Sigmoid colon (tissue), 7 donors: Measurements from ENCODE around the gene VPS37B. TPM values are rescaled to one million over a fixed set of nuclear protein-coding genes. Genes with fewer than 3 reads are reported as not detected.

Source experiments
- DNase-seq: peaks from one replicate; pipeline ENCODE4 v3.0.0-alpha.2; 2019
- H3K27ac ChIP-seq, 4 donors: fragments of 200-600 bp; sonication (generic); one replicate each; pipeline ENCODE4 v1.5.1; 2016 to 2019; ENCODE audit warnings: mild to moderate bottlenecking in 1 of 4
- H3K27me3 ChIP-seq, 3 donors: fragments of 200-600 bp; sonication (generic); one replicate each; pipeline ENCODE4 v1.5.1; 2019; ENCODE audit warnings: mild to moderate bottlenecking in 1 of 3
- H3K36me3 ChIP-seq, 4 donors: fragments of 200-600 bp; sonication (generic); one replicate each; pipeline ENCODE4 v1.5.1; 2016 to 2019
- H3K4me1 ChIP-seq, 4 donors: fragments of 200-600 bp; sonication (generic); one replicate each; pipeline ENCODE4 v1.5.1; 2017 to 2019
- H3K4me3 ChIP-seq, 4 donors: fragments of 200-600 bp; sonication (generic); one replicate each; pipeline ENCODE4 v1.5.1; 2017 to 2019; ENCODE audit warnings: mild to moderate bottlenecking in 2 of 4, moderate library complexity in 1 of 4
- H3K9me3 ChIP-seq, 4 donors: fragments of 200-600 bp in 3 of 4; sonication (generic) in 3 of 4; one replicate each; pipeline versions ENCODE4 v1.5.1 to v1.6.1; 2013 to 2019
- CTCF ChIP-seq, 4 experiments: fragments of 450-650 bp in 3 of 4; fragments of 200-600 bp in 1 of 4; IDR thresholded peaks; one replicate each; pipeline ENCODE4 v1.5.1; 2016 to 2019; ENCODE audit warnings: antibody characterized with exemption in 4 of 4, mild to moderate bottlenecking in 3 of 4, moderate library complexity in 2 of 4
- EP300 ChIP-seq, 4 donors: sonication (generic); formaldehyde crosslinking; IDR thresholded peaks; one replicate each; pipeline ENCODE4 v1.6.1; 2017; ENCODE audit warnings: antibody characterized with exemption in 4 of 4
- POLR2A ChIP-seq, 2 donors: fragments of 450-650 bp; IDR thresholded peaks; one replicate each; pipeline ENCODE4 v1.6.1; 2016; ENCODE audit warnings: antibody characterized with exemption in 2 of 2, mild to moderate bottlenecking in 2 of 2, moderate library complexity in 2 of 2
- POLR2AphosphoS5 ChIP-seq, 4 donors: sonication (generic); formaldehyde crosslinking; IDR thresholded peaks; one replicate each; pipeline ENCODE4 v1.6.1; 2017; ENCODE audit warnings: antibody characterized with exemption in 4 of 4
- WGBS, 2 donors: extraction: QIAGEN DNeasy Blood & Tissue Kit; methylation state at CpG; one replicate each; pipeline ENCODE4 v1.1.7; 2013; 5-methylcytosine and 5-hydroxymethylcytosine counted together
- intact Hi-C: fragments of 100-400 bp; cut with DNase I; formaldehyde crosslinking; loops from one replicate; pipeline ENCODE4 v1.15.1; 2023
- polyA plus RNA-seq, 3 donors: library from polyadenylated mRNA; stranded (reverse); fragments of 200-250 nt; gene quantifications; one replicate each; pipeline ENCODE4 v1.2.3, GENCODE V29; 2013
- total RNA-seq, 4 donors: library from RNA; depleted of rRNA; stranded (reverse); fragments of >200 nt; gene quantifications; one replicate each; pipeline ENCODE4 v1.1.0, GENCODE V29; 2016
- donor health status: healthy with polysubstance abuse.
- donor health status: Bipolar disorder and iron deficiency.
- donor health status: healthy.

Gene VPS37B
- total and polyA plus RNA-seq, 7 donors, result 8.6 to 64.7 (median 17.2) TPM

GRCh38 chr12:122848471-122849351 lies 47.2 kb downstream of the VPS37B start:
- Histone ChIP-seq H3K27me3 (no peaks in the 10 kb centered on the region), H3K4me1 (peaks cover 0 to 11% (median 7%) of the 10 kb centered on the region in 4 donors), H3K9me3 (no peaks in the 10 kb centered on the region), H3K36me3 (no peaks in the 10 kb centered on the region), H3K27ac (no peak overlapping the region), H3K4me3 (no peak overlapping the region)
- no peak for DNase-seq
- intact Hi-C loops, result no loop called here
- 86 to 89% methylated on average over 36 of the region's 36 CpGs for WGBS, 2 donors
- TF ChIP-seq EP300 (IDR thresholded peaks at IDR 0.05), result no peak
- no peak for TF ChIP-seq CTCF (IDR thresholded peaks at IDR 0.05)
- no peak for TF ChIP-seq POLR2AphosphoS5 (IDR thresholded peaks at IDR 0.05)
- no peak for TF ChIP-seq POLR2A (IDR thresholded peaks at IDR 0.05)

GRCh38 chr12:122847921-122848421 lies 48.0 kb downstream of the VPS37B start:
- Histone ChIP-seq H3K27me3 (no peaks in the 10 kb centered on the region), H3K9me3 (no peaks in the 10 kb centered on the region), H3K27ac (no peak overlapping the region), H3K4me3 (no peak overlapping the region), H3K4me1 (peaks cover 0 to 11% (median 6%) of the 10 kb centered on the region in 4 donors), H3K36me3 (no peaks in the 10 kb centered on the region)
- TF ChIP-seq EP300 (IDR thresholded peaks at IDR 0.05), result no peak
- TF ChIP-seq CTCF (IDR thresholded peaks at IDR 0.05), result no peak
- TF ChIP-seq POLR2AphosphoS5 (IDR thresholded peaks at IDR 0.05), result no peak
- no peak for TF ChIP-seq POLR2A (IDR thresholded peaks at IDR 0.05)
- intact Hi-C loops, result no loop called here
- 89 to 91% methylated on average over 16 of the region's 16 CpGs for WGBS, 2 donors
- no peak for DNase-seq

- intact Hi-C loops, result no loop called here
- Histone ChIP-seq H3K4me3 (no peak overlapping the region), H3K27me3 (no peaks in the 10 kb centered on the region), H3K36me3 (no peaks in the 10 kb centered on the region), H3K4me1 (peaks cover 0 to 6% (median 2%) of the 10 kb centered on the region in 4 donors), H3K27ac (no peak overlapping the region), H3K9me3 (no peaks in the 10 kb centered on the region)
- no peak for DNase-seq
- TF ChIP-seq POLR2AphosphoS5 (IDR thresholded peaks at IDR 0.05) (no peak), EP300 (IDR thresholded peaks at IDR 0.05) (no peak), POLR2A (IDR thresholded peaks at IDR 0.05) (no peak), CTCF (IDR thresholded peaks at IDR 0.05) (no peak)
- 90 to 93% methylated on average over 5 of the region's 5 CpGs for whole genome bisulfite sequencing, 2 donors
Observed at GRCh38 chr12:122847516-122847836, 48.4 kb downstream of the VPS37B start.

GRCh38 chr12:122846622-122847515 lies 49.1 kb downstream of the VPS37B start:
- Histone ChIP-seq H3K36me3 (no peaks in the 10 kb centered on the region), H3K9me3 (no peaks in the 10 kb centered on the region), H3K4me3 (no peak overlapping the region), H3K4me1 (no peaks in the 10 kb centered on the region), H3K27me3 (no peaks in the 10 kb centered on the region), H3K27ac (no peak overlapping the region)
- TF ChIP-seq EP300 (IDR thresholded peaks at IDR 0.05) (no peak), CTCF (IDR thresholded peaks at IDR 0.05) (no peak), POLR2A (IDR thresholded peaks at IDR 0.05) (no peak), POLR2AphosphoS5 (IDR thresholded peaks at IDR 0.05) (no peak)
- WGBS, 2 donors, result 88 to 90% methylated on average over 27 of the region's 27 CpGs
- intact Hi-C loops, result no loop called here
- DNase-seq, result no peak
